ENCODE measurements around the gene RNPEPL1.

RNPEPL1 gene

DNA sequence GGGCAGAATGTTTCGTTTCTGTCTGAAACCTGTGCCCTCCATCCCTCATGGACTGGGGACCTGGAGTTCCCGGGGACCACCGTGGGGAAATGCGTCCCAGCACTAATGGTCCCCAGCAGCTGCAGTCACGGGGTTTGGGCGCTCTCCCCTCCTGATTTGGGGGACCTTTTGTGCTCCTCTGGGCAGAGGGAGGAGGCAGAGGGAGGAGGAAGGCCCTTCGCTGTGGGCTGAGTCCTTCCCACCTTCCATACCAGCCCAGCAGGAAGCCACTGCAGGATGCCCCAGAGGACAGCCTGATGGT is 60.2 kb downstream of the RNPEPL1 start:
- no peak for DNase-seq

DNA sequence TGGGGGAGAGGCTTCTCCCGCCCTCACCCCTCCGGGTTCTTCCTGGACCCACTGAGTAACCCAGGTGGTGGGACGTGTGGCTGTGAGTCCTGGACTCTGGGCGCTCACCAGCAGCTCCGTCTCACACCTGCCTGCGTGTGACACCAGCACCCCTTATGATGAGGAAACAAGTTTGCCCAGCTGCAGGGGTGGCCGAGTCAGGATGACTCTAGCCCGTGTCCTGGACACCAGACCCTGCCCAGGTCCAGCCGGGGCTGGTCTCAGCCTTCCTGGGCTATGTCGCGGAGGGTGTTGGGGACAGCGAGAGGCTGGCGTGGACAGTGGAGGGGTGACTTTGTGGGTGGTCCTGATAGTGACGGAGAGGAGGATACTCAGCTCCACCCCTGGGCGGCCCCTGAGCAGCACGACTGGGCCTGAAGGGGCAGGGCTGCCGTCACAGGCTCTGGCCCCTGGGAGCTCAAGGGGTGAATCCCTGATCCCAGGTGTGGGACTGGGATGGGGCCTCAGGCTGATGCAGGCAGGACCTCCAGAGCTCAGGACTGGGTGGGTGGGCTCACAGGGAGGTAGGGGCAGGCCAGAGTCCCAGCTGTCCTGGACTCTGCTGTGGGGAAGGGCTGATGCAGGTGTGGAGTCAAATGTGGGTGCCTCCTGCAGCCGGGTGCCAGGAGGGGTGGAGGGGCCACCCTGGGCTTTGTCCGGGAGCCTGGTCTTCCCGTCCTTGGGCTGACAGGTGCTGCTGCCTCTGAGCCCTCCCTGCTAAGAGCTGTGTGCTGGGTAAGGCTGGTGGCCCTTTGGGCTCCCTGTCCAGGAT is 60.7 kb downstream of the RNPEPL1 start:
- DNase-seq, result no peak

DNA sequence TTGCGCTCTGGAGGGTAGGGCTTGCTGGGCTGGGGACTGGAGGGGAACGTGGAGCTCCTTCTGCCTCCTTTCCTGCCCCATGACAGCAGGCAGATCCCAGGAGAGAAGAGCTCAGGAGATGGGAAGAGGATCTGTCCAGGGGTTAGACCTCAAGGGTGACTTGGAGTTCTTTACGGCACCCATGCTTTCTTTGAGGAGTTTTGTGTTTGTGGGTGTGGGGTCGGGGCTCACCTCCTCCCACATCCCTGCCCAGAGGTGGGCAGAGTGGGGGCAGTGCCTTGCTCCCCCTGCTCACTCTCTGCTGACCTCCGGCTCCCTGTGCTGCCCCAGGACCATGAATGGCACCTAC is 61.3 kb downstream of the RNPEPL1 start:
- no peak for DNase-seq

DNA sequence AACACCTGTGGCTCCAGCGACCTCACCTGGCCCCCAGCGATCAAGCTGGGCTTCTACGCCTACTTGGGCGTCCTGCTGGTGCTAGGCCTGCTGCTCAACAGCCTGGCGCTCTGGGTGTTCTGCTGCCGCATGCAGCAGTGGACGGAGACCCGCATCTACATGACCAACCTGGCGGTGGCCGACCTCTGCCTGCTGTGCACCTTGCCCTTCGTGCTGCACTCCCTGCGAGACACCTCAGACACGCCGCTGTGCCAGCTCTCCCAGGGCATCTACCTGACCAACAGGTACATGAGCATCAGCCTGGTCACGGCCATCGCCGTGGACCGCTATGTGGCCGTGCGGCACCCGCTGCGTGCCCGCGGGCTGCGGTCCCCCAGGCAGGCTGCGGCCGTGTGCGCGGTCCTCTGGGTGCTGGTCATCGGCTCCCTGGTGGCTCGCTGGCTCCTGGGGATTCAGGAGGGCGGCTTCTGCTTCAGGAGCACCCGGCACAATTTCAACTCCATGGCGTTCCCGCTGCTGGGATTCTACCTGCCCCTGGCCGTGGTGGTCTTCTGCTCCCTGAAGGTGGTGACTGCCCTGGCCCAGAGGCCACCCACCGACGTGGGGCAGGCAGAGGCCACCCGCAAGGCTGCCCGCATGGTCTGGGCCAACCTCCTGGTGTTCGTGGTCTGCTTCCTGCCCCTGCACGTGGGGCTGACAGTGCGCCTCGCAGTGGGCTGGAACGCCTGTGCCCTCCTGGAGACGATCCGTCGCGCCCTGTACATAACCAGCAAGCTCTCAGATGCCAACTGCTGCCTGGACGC is 61.9 kb downstream of the RNPEPL1 start:
- no peak for DNase-seq
